ENCODE data around the gene CNP.
A peak's percentile ranks its signal among the peaks of the same experiment; 100 is the strongest.
"Not testable (repeated sequence)": the region's sequence is repeated elsewhere in the genome, so short reads cannot be mapped to it uniquely, and the experiment has no call there.

Gene CNP

GRCh38 chr17:42010266-42010680 is 43.7 kb downstream of the CNP start:
- not testable (repeated sequence) for DNase-seq

DNA sequence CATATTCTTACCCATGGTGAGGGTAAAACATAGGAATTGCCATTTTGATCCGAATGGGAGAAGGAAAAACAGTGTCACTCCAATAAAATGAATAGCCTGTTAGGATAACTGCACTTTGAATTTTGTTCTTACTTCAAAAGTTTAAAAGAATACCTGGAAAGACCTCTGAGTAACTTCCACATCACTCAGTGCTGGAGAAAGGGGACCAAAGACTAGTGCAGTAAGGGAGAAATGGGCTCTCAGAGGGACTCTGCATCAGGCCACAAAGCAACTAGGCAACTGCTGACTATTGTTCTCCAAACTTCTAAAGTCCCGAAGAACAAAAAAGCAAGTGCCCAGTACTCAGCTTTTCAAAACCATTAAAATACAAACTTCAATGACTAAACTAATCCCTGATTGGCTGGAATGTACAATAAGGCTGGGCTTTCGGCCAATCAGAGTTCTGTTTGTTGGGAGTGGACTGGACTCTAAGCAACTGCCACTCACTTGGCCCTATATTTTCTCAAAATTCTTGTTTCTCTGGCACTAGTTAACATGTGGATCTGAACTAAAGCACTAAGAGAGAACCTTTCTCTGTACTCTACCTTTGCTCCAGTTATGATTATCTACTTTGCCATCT is 44.4 kb downstream of the CNP start:
- DNase-seq = no peak

- not testable (repeated sequence) for DNase-seq
Observed at GRCh38 chr17:42012363-42012762, 45.8 kb downstream of the CNP start.

DNA sequence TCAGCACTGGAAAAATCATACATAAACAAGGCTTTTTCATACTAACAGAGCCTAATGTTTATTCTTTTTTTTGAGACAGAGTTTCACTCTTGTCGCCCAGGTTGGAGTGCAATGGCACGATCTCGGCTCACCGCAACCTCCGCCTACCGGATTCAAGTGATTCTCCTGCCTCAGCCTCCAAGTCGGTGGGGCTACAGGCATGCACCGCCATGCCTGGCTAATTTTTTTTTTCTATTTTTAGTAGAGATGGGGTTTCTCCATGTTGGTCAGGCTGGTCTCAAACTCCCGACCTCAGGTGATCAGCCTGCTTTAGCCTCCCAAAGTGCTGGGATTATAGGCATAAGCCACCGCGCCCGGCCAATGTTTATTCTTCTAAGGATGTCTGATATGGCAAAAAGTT is 47.1 kb downstream of the CNP start:
- not testable (repeated sequence) for DNase-seq

- DNase-seq = peak; percentile 14
Observed at GRCh38 chr17:42016411-42016831, 49.8 kb downstream of the CNP start.

- peak; percentile 99 for DNase-seq
Observed at GRCh38 chr17:42016941-42017865, 50.6 kb downstream of the CNP start, which contains the start of gene DNAJC7. Gene DNAJC7, minus strand, starts transcription at chr17:42017439. Its CDS starts 23 bp downstream, at chr17:42017416.

DNA sequence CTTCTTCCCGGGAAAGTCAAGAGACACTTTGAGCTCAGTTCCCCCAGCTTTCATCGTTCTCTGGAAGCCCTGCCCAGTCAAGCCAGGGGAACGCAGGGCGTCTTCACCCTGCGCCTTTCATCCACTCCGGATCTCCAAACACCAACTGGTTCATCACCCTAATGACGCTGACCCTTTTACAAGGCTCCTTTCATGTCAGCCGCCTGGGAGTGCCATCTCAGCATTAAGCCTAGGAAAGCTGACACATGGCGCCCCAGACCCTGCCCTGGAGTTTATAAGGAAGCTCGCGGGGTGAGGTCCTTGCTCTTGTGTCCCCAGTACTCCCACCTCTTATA is 51.2 kb downstream of the CNP start:
- no peak for DNase-seq

- no peak for DNase-seq
Observed at GRCh38 chr17:42018339-42018738, 51.7 kb downstream of the CNP start.

- no peak for DNase-seq
Observed at GRCh38 chr17:42018988-42019387, 52.4 kb downstream of the CNP start.

DNA sequence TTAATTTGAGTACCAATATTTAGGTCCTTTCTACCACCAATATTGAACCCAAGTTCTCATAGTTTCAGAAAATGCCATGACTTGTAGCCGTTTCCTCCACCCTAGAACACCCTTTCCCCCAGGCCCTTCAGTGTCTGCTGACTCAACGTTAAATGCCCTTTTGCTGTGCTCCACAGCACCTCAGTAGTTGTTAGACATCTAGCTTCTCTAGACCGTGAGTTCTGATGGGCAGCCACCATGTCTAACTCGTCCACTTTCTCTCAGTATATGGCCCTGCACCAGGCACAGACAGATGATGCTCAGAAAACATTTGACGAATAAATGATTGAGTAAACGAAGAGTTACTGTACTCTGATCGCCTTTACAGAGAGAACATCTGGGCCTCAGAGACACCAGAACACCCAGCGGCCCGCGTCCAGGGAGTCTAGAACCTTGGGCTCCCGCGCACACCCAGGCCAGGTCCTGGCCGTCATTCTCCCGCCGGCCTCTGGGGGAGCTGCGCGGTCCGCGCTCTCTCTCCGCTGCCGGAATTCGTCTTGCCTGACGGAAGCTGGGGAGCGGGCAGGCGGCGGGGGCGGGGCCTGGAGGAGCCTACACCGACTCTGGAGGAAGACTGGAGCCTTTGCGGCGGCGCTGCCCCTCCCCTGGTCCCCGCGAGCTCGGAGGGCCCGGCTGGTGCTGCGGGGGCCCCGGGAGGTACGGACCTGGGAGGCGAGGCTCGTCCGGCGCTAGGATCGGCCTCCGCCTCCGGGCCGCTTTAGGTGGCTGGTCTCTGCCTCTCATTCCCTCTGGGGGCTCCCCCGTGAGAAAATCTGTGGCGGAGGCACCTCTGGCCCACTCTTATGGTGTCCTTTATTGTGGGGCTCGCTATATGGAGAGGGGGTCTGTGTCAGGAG is 53.2 kb downstream of the CNP start, which contains the start of gene NKIRAS2:
NKIRAS2 (plus strand) TSS at position 582 of the 896 bp plus-strand sequence. CDS start 1,488 bp downstream, outside the sequence.
- peak; percentile 85 for DNase-seq

- not testable (repeated sequence) for DNase-seq
Observed at GRCh38 chr17:42020845-42021244, 54.2 kb downstream of the CNP start.

- no peak for DNase-seq
Observed at GRCh38 chr17:42023524-42024349, 57.1 kb downstream of the CNP start.

GRCh38 chr17:42025191-42025579 is 58.6 kb downstream of the CNP start:
- no peak for DNase-seq

DNA sequence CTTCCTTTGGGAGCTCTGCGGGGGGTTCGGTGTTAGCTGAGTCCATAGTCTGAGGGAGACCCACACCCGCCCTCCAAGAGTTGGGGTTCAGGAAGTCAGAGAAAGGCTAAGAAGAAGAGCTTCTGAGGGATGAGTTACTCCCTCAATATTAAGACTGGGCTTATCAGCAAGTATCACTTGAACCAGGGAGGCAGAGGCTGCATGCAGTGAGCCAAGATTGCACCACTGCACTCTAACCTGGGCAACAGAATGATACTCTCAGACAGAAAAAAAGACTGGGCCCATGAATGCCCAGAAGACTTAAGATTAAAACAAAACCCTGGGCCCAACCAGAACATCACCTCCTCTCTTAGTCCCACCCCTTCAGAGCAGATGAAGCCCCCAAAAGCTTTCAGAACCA is 59.3 kb downstream of the CNP start:
- no peak for DNase-seq

DNA sequence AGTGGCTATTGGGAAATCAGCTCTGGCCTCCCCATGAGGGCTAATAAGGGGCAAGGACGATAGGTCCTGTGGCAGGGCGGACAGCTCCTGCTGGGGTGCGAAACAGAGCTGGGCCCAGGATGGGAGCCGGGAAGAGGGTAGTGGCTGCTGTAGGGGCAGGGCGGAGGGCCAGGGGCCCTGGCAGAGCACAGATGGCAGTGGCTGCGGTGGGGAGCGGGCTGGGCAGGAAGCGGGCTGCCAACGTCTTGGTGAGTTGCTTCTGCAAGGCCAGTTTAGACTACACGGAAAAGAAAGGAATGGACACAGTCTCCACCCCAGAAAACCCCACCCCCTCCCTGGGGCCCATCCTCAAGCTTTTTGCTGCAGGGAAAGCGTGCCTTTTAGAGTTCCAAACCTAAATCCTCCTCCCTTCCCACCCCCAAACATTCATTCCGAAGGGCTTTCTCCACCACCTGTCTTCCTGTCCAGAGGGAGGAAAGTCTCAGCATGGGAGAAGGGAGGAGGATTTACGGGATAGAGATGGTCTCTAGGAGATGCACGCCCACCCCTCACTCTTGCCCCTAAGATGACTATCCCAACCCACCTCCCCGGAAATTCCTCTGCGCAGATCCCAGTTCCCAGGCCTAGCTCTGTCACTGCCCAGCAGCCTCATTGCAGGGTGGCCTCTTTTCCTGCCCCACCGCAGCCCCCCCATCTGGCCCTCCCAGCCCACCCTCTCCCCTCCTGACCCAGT is 60.4 kb downstream of the CNP start:
- DNase-seq = no peak

Data from NCI-H2171 treated with DMSO at 0.1 percent for 48 hours (cell line).